Activated CD4-positive, alpha-beta T cell treated with anti-CD3 and anti-CD28 coated beads, Interleukin-2, amount 50 U/mL, for 16 hours (primary cell): Measurements from ENCODE around the gene BST1.
"Not testable (repeated sequence)": the region's sequence is repeated elsewhere in the genome, so short reads cannot be mapped to it uniquely, and the experiment has no call there.

Source experiments
- DNase-seq: peaks from one replicate; pipeline ENCODE4 v3.0.0-alpha.2; 2020

BST1 gene

GRCh38 chr4:15753081-15753480 is 50.2 kb downstream of the BST1 start:
- DNase-seq = no peak

- no peak for DNase-seq
Measured at GRCh38 chr4:15753786-15754185, 50.9 kb downstream of the BST1 start.

- peak; percentile 45 for DNase-seq
Measured at GRCh38 chr4:15754323-15754722, 51.5 kb downstream of the BST1 start.

- peak; percentile 71 for DNase-seq
Measured at GRCh38 chr4:15755321-15756155, 52.7 kb downstream of the BST1 start.

- DNase-seq = peak; percentile 92
Measured at GRCh38 chr4:15756361-15756861, 53.5 kb downstream of the BST1 start.

- no peak for DNase-seq
Measured at GRCh38 chr4:15757054-15757453, 54.2 kb downstream of the BST1 start.

- DNase-seq = no peak
Measured at GRCh38 chr4:15758294-15758693, 55.4 kb downstream of the BST1 start.

GRCh38 chr4:15762460-15762859 is 59.6 kb downstream of the BST1 start:
- not testable (repeated sequence) for DNase-seq

GRCh38 chr4:15765391-15765790 is 62.5 kb downstream of the BST1 start:
- no peak for DNase-seq

- peak; percentile 57 for DNase-seq
Measured at GRCh38 chr4:15765910-15766697, 63.2 kb downstream of the BST1 start.

- DNase-seq = no peak
Measured at GRCh38 chr4:15766821-15767220, 64.0 kb downstream of the BST1 start.

GRCh38 chr4:15769202-15769601 is 66.3 kb downstream of the BST1 start:
- no peak for DNase-seq

GRCh38 chr4:15771216-15772058 is 68.6 kb downstream of the BST1 start:
- DNase-seq = peak; percentile 70

- DNase-seq = peak; percentile 24
Measured at GRCh38 chr4:15774020-15774420, 71.2 kb downstream of the BST1 start.

- no peak for DNase-seq
Measured at GRCh38 chr4:15776871-15777648, 74.2 kb downstream of the BST1 start.

GRCh38 chr4:15777697-15778288 is 74.9 kb downstream of the BST1 start:
- no peak for DNase-seq

GRCh38 chr4:15778289-15779241 is 75.7 kb downstream of the BST1 start, which contains the start of gene CD38:
TSS of gene CD38 (plus strand) at chr4:15778328. CDS start at chr4:15778415, 87 bp downstream.
- peak; percentile 67 for DNase-seq

- DNase-seq = no peak
Measured at GRCh38 chr4:15779306-15779705, 76.4 kb downstream of the BST1 start.

GRCh38 chr4:15779809-15780208 is 76.9 kb downstream of the BST1 start:
- DNase-seq = no peak

- peak; percentile 81 for DNase-seq
Measured at GRCh38 chr4:15781427-15782095, 78.7 kb downstream of the BST1 start.
